Measurements from ENCODE around the gene GHDC. TPM values are rescaled to one million over a fixed set of nuclear protein-coding genes. Genes with fewer than 3 reads are reported as not detected.

The GHDC gene
- total and polyA plus RNA-seq, 2 of the 13 experiments (the other 11 are each of a cell fraction or from before 2014, with no cell fraction given): 15.4 to 22.5 TPM

DNA sequence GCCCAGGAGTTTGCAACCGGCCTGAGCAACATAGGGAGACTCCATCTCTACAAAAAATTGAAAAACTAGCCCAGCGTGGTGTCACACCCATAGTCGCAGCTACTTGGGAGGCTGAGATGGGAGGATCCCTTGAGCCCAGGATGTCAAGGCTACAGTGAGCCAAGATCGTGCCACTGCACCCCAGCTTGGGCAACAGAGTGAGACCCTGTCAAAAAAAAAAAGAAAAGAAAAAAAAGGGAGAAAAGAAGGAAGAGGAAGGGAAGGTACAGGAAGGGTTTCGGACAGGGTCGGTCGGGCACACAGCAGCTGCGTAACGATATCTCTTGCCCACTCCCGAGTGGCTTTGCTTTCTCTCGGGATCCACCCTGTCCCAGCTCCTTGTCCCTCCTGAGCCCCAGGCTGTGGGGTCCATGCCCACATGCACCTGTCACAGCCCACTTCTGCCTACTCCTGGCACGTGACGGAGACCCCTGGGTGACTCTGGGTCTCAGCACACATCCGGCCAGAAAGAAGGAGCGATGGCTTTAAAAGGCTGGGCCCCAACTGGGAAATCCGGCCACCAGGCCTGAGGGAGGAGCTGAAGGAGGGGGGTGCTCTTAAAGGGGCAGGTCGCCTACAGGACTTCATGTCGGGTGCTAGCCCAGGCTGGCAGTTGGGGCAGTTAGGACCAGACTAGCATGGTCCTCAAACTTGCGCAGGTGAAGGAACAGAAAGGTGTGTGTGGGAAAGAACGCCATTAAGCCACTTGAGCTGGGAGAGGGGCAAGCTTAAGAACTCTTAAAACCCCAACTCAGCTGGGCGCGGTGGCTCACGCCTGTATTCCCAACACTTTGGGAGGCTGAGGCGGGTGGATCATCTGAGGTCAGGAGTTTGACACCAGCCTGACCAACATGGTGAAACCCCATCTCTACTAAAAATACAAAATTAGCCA is at the start of gene GHDC (continued):
- TF ChIP-seq ELF3 (CRISPR knock-in tag; IDR thresholded peaks at IDR 0.05) (peak; percentile 74; the same call in 1 of the 2 replicates), ZNF382 (CRISPR knock-in tag; IDR thresholded peaks at IDR 0.05; ENCODE audit: borderline replicate concordance) (no peak), SNRNP70 (IDR thresholded peaks at IDR 0.05; ENCODE audit: low read depth, low read length) (no peak), ZNF644 (CRISPR knock-in tag; IDR thresholded peaks at IDR 0.05; ENCODE audit: low read depth) (no peak), SUZ12 (IDR thresholded peaks at IDR 0.05; ENCODE audit: low read depth, low read length) (no peak), ZNF44 (CRISPR knock-in tag; IDR thresholded peaks at IDR 0.05) (no peak), HNF4G (IDR thresholded peaks at IDR 0.05; ENCODE audit: borderline replicate concordance, low read depth, low read length) (no peak), HNF4G (CRISPR knock-in tag; IDR thresholded peaks at IDR 0.05; ENCODE audit: borderline replicate concordance, low read depth) (peak; percentile 32; the same call in 1 of the 2 replicates), ZBTB1 (CRISPR knock-in tag; IDR thresholded peaks at IDR 0.05; ENCODE audit: borderline replicate concordance) (no peak), SIX1 (CRISPR knock-in tag; IDR thresholded peaks at IDR 0.05; ENCODE audit: borderline replicate concordance) (no peak), PTBP1 (IDR thresholded peaks at IDR 0.05; ENCODE audit: low read depth, low read length, poor library complexity, severe bottlenecking) (peak; percentile 80), SIN3A (IDR thresholded peaks at IDR 0.05; ENCODE audit: borderline replicate concordance, low read depth, low read length) (no peak), NFE2 (CRISPR knock-in tag; IDR thresholded peaks at IDR 0.05) (no peak), ZSCAN29 (CRISPR knock-in tag; conservative IDR thresholded peaks at IDR 0.05) (no peak), GTF3A (CRISPR knock-in tag; conservative IDR thresholded peaks at IDR 0.05) (no peak), ZNF20 (CRISPR knock-in tag; IDR thresholded peaks at IDR 0.05) (no peak)
- TF ChIP-seq, protein P1, sequence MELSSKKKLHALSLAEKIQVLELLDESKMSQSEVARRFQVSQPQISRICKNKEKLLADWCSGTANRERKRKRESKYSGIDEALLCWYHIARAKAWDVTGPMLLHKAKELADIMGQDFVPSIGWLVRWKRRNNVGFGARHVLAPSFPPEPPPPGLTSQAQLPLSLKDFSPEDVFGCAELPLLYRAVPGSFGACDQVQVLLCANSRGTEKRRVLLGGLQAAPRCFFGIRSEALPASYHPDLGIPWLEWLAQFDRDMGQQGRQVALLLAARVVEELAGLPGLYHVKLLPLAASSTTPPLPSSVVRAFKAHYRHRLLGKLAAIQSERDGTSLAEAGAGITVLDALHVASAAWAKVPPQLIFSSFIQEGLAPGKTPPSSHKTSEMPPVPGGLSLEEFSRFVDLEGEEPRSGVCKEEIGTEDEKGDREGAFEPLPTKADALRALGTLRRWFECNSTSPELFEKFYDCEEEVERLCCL (CRISPR knock-in tag; IDR thresholded peaks at IDR 0.05; ENCODE audit: borderline replicate concordance): no peak
- TF ChIP-seq, protein P2, sequence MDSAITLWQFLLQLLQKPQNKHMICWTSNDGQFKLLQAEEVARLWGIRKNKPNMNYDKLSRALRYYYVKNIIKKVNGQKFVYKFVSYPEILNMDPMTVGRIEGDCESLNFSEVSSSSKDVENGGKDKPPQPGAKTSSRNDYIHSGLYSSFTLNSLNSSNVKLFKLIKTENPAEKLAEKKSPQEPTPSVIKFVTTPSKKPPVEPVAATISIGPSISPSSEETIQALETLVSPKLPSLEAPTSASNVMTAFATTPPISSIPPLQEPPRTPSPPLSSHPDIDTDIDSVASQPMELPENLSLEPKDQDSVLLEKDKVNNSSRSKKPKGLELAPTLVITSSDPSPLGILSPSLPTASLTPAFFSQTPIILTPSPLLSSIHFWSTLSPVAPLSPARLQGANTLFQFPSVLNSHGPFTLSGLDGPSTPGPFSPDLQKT (CRISPR knock-in tag; IDR thresholded peaks at IDR 0.05; ENCODE audit: borderline replicate concordance): peak; percentile 25; the same call in 1 of the 2 replicates
- TF ChIP-seq, protein P3, sequence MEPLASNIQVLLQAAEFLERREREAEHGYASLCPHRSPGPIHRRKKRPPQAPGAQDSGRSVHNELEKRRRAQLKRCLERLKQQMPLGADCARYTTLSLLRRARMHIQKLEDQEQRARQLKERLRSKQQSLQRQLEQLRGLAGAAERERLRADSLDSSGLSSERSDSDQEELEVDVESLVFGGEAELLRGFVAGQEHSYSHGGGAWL (CRISPR knock-in tag; IDR thresholded peaks at IDR 0.05): peak; percentile 83; the same call in 1 of the 2 replicates
- TF ChIP-seq, protein P4, sequence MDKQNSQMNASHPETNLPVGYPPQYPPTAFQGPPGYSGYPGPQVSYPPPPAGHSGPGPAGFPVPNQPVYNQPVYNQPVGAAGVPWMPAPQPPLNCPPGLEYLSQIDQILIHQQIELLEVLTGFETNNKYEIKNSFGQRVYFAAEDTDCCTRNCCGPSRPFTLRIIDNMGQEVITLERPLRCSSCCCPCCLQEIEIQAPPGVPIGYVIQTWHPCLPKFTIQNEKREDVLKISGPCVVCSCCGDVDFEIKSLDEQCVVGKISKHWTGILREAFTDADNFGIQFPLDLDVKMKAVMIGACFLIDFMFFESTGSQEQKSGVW (CRISPR knock-in tag; IDR thresholded peaks at IDR 0.05; ENCODE audit: borderline replicate concordance): no peak
- TF ChIP-seq, protein P5, sequence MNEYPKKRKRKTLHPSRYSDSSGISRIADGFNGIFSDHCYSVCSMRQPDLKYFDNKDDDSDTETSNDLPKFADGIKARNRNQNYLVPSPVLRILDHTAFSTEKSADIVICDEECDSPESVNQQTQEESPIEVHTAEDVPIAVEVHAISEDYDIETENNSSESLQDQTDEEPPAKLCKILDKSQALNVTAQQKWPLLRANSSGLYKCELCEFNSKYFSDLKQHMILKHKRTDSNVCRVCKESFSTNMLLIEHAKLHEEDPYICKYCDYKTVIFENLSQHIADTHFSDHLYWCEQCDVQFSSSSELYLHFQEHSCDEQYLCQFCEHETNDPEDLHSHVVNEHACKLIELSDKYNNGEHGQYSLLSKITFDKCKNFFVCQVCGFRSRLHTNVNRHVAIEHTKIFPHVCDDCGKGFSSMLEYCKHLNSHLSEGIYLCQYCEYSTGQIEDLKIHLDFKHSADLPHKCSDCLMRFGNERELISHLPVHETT (CRISPR knock-in tag; conservative IDR thresholded peaks at IDR 0.05): no peak
- TF ChIP-seq, protein P6, sequence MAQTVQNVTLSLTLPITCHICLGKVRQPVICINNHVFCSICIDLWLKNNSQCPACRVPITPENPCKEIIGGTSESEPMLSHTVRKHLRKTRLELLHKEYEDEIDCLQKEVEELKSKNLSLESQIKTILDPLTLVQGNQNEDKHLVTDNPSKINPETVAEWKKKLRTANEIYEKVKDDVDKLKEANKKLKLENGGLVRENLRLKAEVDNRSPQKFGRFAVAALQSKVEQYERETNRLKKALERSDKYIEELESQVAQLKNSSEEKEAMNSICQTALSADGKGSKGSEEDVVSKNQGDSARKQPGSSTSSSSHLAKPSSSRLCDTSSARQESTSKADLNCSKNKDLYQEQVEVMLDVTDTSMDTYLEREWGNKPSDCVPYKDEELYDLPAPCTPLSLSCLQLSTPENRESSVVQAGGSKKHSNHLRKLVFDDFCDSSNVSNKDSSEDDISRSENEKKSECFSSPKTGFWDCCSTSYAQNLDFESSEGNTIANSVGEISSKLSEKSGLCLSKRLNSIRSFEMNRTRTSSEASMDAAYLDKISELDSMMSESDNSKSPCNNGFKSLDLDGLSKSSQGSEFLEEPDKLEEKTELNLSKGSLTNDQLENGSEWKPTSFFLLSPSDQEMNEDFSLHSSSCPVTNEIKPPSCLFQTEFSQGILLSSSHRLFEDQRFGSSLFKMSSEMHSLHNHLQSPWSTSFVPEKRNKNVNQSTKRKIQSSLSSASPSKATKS (CRISPR knock-in tag; IDR thresholded peaks at IDR 0.05): no peak
